GM23248 (cell line): ENCODE measurements around the gene SLC13A4. TPM values are rescaled to one million over a fixed set of nuclear protein-coding genes. Genes with fewer than 3 reads are reported as not detected.
A peak's percentile ranks its signal among the peaks of the same experiment; 100 is the strongest.

Experiments
- DNase-seq: peaks from one replicate; pipeline ENCODE4 v3.0.0-alpha.2; 2015
- H2AFZ ChIP-seq: fragments of 200-600 bp; sonication (generic); 2 replicates; pipeline ENCODE4 v1.6.1; 2016; ENCODE audit warnings: antibody characterized with exemption
- H3F3A ChIP-seq: fragments of 200-600 bp; sonication (generic); 2 replicates; pipeline ENCODE4 v1.6.1; 2016; ENCODE audit warnings: mild to moderate bottlenecking, antibody characterized with exemption, mixed run types; ENCODE audit not compliant: insufficient read depth
- H3K27ac ChIP-seq: fragments of 200-600 bp; sonication (generic); 2 replicates; pipeline ENCODE4 v1.5.1; 2016; ENCODE audit warnings: mild to moderate bottlenecking
- H3K27me3 ChIP-seq: fragments of 200-600 bp; sonication (generic); replicated peaks from 2 replicates; pipeline ENCODE4 v1.6.1; 2016; ENCODE audit warnings: mild to moderate bottlenecking; ENCODE audit not compliant: insufficient read depth
- H3K36me3 ChIP-seq: fragments of 200-600 bp; sonication (generic); 2 replicates; pipeline ENCODE4 v1.6.1; 2016; ENCODE audit warnings: low read depth, mild to moderate bottlenecking
- H3K4me1 ChIP-seq: fragments of 200-600 bp; sonication (generic); 2 replicates; pipeline ENCODE4 v1.6.1; 2016; ENCODE audit warnings: mild to moderate bottlenecking; ENCODE audit not compliant: insufficient read depth
- H3K4me2 ChIP-seq: fragments of 200-600 bp; sonication (generic); one replicate; pipeline ENCODE4 v1.6.1; 2016; ENCODE audit warnings: mild to moderate bottlenecking; ENCODE audit not compliant: unreplicated experiment
- H3K4me3 ChIP-seq: fragments of 200-600 bp; sonication (generic); 2 replicates; pipeline ENCODE4 v1.5.1; 2016; ENCODE audit warnings: mild to moderate bottlenecking
- H3K79me2 ChIP-seq: fragments of 200-600 bp; sonication (generic); 2 replicates; pipeline ENCODE4 v1.6.1; 2016; ENCODE audit warnings: mild to moderate bottlenecking; ENCODE audit not compliant: insufficient read depth
- H3K9ac ChIP-seq: fragments of 200-600 bp; sonication (generic); 2 replicates; pipeline ENCODE4 v1.6.1; 2016; ENCODE audit warnings: mild to moderate bottlenecking
- H3K9me2 ChIP-seq: fragments of 200-600 bp; sonication (generic); 2 replicates; pipeline ENCODE4 v1.6.1; 2016; ENCODE audit warnings: mixed run types, mild to moderate bottlenecking, moderate library complexity; ENCODE audit not compliant: insufficient read depth
- H3K9me3 ChIP-seq: fragments of 200-600 bp; sonication (generic); one replicate; pipeline ENCODE4 v1.6.1; 2017; ENCODE audit warnings: low read depth
- H4K20me1 ChIP-seq: fragments of 200-600 bp; sonication (generic); 2 replicates; pipeline ENCODE4 v1.6.0; 2016; ENCODE audit not compliant: insufficient read depth
- EZH2 ChIP-seq: fragments of 200-600 bp; sonication (generic); IDR thresholded peaks from 2 replicates; pipeline ENCODE4 v1.6.1; 2018; ENCODE audit warnings: antibody characterized with exemption, mild to moderate bottlenecking; ENCODE audit not compliant: insufficient read depth, poor library complexity, severe bottlenecking
- EZH2phosphoT487 ChIP-seq: fragments of 200-600 bp; sonication (generic); IDR thresholded peaks from 2 replicates; pipeline ENCODE4 v1.6.1; 2018; ENCODE audit warnings: antibody characterized with exemption, moderate library complexity, mild to moderate bottlenecking, low read depth; ENCODE audit not compliant: insufficient read depth
- WGBS, 2 experiments: methylation state at CpG; one replicate each; pipeline ENCODE4 v1.1.6; 2015 to 2017; ENCODE audit warnings: low lambda C conversion rate in 2 of 2, low coverage in 1 of 2; ENCODE audit errors: missing lambda C conversion rate in 2 of 2; 5-methylcytosine and 5-hydroxymethylcytosine counted together
- in situ Hi-C: fragments of 300-500 bp; cut with MboI; formaldehyde crosslinking; loops from 2 replicates; pipeline ENCODE4 v1.15.0; 2020
- polyA plus RNA-seq: library from polyadenylated mRNA; unstranded; fragments of >200 nt; fragmentation: Nextera tagmentation; extraction: Ambion mirVana; gene quantifications from 2 replicates; pipeline ENCODE4 v1.2.1, GENCODE V29; 2016
- total RNA-seq: library from RNA; depleted of rRNA; stranded (reverse); fragments of >200 nt; shearing (Covaris generic); gene quantifications from 2 replicates; pipeline ENCODE4 v1.2.3, GENCODE V29; 2014

Gene SLC13A4
- total and polyA plus RNA-seq, 2 experiments from 2014 or later = 0.11 to 1.9 TPM

GRCh38 chr7:135770139-135770710, 42.2 kb upstream of the SLC13A4 start:
- H2AFZ ChIP-seq = no peak overlapping the region
- DNase-seq = peak; percentile 45
- in situ Hi-C loops = no loop called here
- 93 to 98% methylated on average over 6 of the region's 6 CpGs for WGBS, 2 experiments
- H4K20me1 ChIP-seq = no peaks in the 10 kb centered on the region
- H3F3A ChIP-seq = no peaks in the 10 kb centered on the region
- H3K27ac ChIP-seq = no peak overlapping the region
- no peak overlapping the region for H3K9ac ChIP-seq
- no peak overlapping the region for H3K4me2 ChIP-seq
- H3K9me3 ChIP-seq = no peaks in the 10 kb centered on the region
- no peaks in the 10 kb centered on the region for H3K36me3 ChIP-seq
- H3K27me3 ChIP-seq = no peaks in the 10 kb centered on the region
- H3K4me1 ChIP-seq = peaks cover 24% of the 10 kb centered on the region
- H3K4me3 ChIP-seq = no peak overlapping the region
- no peaks in the 10 kb centered on the region for H3K79me2 ChIP-seq
- no peaks in the 10 kb centered on the region for H3K9me2 ChIP-seq
- TF ChIP-seq EZH2 (no peak), EZH2phosphoT487 (no peak)

GRCh38 chr7:135769005-135769802, 41.2 kb upstream of the SLC13A4 start:
- H3K27me3 ChIP-seq = no peaks in the 10 kb centered on the region

DNA sequence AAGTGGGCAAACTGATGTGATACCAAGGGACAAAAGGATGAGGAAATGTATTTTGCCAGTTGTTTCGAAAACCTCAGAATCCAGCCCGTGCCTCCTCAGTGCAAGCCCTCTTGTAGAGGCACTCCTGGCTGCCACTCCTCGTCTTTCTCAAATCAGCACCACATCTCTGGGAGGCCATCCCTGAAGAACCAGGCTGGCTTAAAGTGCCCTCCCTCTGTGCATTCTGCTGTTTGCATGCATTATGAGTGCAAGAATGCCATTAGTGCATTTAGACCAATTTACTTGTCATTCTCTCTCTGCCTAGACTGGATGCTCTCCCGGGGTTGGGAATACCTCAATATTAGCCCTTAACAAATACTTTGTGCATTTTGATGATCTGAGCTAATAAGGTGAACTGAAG, 40.5 kb upstream of the SLC13A4 start:
- Histone ChIP-seq H3K79me2 (no peaks in the 10 kb centered on the region), H3K4me3 (no peak overlapping the region), H3K9me3 (no peaks in the 10 kb centered on the region), H3K27ac (no peak overlapping the region), H3K9me2 (no peaks in the 10 kb centered on the region), H3K4me2 (no peak overlapping the region), H3F3A (0 out of 2 replicates have a peak, but pooled peaks cover 5% of the 10 kb centered on the region), H3K27me3 (no peaks in the 10 kb centered on the region), H4K20me1 (no peaks in the 10 kb centered on the region), H3K9ac (no peak overlapping the region), H3K4me1 (peaks cover 11% of the 10 kb centered on the region), H3K36me3 (no peaks in the 10 kb centered on the region), H2AFZ (no peak overlapping the region)
- TF ChIP-seq EZH2phosphoT487 (no peak), EZH2 (no peak)
- in situ Hi-C loops = no loop called here
- WGBS, 2 experiments = 22 to 26% methylated on average over 4 of the region's 4 CpGs
- no peak for DNase-seq

More at GRCh38 chr7:135769005-135769802, 41.2 kb upstream of the SLC13A4 start:
- no peak for TF ChIP-seq EZH2phosphoT487
- TF ChIP-seq EZH2 = no peak
- Histone ChIP-seq H3K4me2 (no peak overlapping the region), H3K9me3 (no peaks in the 10 kb centered on the region), H3K4me1 (peaks cover 18% of the 10 kb centered on the region), H3K4me3 (no peak overlapping the region), H3K79me2 (no peaks in the 10 kb centered on the region), H3F3A (no peaks in the 10 kb centered on the region), H3K27ac (no peak overlapping the region), H2AFZ (no peak overlapping the region), H3K9ac (no peak overlapping the region), H4K20me1 (no peaks in the 10 kb centered on the region), H3K9me2 (no peaks in the 10 kb centered on the region), H3K36me3 (no peaks in the 10 kb centered on the region)
- in situ Hi-C loops = no loop called here
- no peak for DNase-seq
- 46 to 47% methylated on average over 7 of the region's 7 CpGs for WGBS, 2 experiments

- H3K36me3 ChIP-seq = no peaks in the 10 kb centered on the region
- H3K4me3 ChIP-seq = no peak overlapping the region
- H3K79me2 ChIP-seq = no peaks in the 10 kb centered on the region
- TF ChIP-seq EZH2 (no peak), EZH2phosphoT487 (no peak)
- in situ Hi-C loops = no loop called here
- no peaks in the 10 kb centered on the region for H3K27me3 ChIP-seq
- no peaks in the 10 kb centered on the region for H4K20me1 ChIP-seq
- no peaks in the 10 kb centered on the region for H3K9me3 ChIP-seq
- H3K9ac ChIP-seq = no peak overlapping the region
- no peak overlapping the region for H3K4me2 ChIP-seq
- peaks cover 9% of the 10 kb centered on the region for H3F3A ChIP-seq
- H3K9me2 ChIP-seq = no peaks in the 10 kb centered on the region
- no peak for DNase-seq
- peaks cover 13% of the 10 kb centered on the region for H3K4me1 ChIP-seq
- WGBS, 2 experiments = 81 to 86% methylated on average over 3 of the region's 3 CpGs
- H3K27ac ChIP-seq = no peak overlapping the region
- H2AFZ ChIP-seq = no peak overlapping the region
Measured at GRCh38 chr7:135768064-135768463, 40.1 kb upstream of the SLC13A4 start.
